GM18508 (cell line): ENCODE results near the gene UNC119B.

Experiments used
- ATAC-seq: cut with Tn5 transposase; IDR thresholded peaks from one replicate; pipeline ENCODE4 v1.9.1; 2021; ENCODE audit warnings: moderate number of reproducible peaks; ENCODE audit not compliant: insufficient read depth, unreplicated experiment

UNC119B gene

DNA sequence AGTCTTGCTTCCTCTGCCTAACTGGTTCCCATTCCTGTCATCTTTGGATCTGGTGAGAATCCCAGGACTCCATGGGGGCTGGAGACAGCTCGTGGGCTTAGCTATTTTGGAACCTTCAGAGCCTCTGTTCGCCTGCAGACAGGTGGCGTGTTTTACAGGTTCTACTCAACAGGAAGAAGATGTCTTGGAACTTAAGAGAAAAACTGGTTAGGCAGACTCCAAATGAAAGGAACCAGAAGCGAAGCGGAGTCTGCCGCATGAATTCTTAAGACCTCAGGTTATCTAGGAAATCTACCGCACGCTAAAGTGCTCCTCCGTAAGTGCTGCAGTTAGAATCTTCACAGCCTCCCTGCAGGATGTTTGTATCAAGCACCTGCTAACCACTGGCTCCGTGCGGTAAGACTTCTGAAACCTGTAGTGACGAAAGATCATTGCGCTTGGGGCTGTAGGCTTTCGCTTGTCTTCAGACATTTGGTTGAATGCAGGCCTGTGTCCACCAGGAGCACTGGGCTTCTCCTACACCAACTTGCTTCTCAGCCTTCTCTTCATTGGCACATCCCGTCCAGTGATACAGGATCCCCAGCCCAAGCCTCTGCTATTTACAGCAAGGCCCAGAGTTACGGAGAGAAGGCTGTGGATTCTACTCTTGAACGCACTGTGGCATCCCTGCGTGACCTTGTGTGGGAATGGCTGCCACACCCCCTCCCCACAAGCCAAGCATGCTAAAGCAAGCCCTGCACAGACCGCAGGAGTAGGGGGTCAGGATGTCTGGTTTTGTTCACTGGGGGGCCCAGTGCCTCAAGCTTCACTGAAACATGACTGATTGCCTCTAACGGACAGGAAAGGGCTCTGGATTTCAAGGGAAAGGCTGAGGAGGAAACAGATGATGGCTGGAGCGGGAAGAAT, 50.3 kb downstream of the UNC119B start:
- ATAC-seq, result no peak

DNA sequence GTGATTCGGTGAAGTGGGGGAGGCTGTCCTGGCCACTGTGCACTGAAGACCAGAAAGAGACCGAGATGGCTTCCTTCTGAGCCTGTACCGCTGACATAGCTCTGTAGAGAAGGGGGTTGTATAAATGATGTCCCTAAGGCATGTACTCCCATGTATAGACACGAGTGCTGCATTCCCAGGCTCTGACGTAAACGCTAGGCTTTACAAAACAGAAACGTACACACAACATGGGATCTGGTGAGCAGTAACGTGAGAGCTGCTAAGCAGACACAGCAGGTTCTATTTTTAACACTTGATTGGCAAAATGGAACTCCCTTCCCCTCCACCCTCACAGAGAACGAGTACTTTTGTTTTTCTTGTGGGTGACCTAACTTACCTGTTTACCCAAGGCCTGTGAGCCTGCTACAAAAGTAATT, 51.3 kb downstream of the UNC119B start:
- no peak for ATAC-seq

DNA sequence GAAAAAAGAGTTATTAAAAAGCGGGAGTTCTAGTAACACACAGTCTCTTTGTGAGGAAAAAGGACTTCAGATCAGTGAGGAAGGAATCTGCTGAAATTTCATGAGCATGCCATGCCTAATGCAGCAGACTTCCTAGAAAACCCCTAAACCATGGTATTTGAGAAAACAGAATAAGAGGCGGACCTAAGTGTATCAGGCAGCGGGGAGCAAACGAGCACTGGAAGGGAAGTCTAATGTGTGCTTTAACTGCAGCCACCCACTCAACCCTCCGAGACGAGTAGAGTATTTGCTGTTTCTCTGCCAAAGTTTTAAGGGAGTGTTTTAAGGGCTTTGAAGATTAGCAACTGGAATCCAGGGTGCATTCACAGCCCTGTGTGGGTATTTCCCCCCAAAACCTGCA, 51.8 kb downstream of the UNC119B start:
- no peak for ATAC-seq

DNA sequence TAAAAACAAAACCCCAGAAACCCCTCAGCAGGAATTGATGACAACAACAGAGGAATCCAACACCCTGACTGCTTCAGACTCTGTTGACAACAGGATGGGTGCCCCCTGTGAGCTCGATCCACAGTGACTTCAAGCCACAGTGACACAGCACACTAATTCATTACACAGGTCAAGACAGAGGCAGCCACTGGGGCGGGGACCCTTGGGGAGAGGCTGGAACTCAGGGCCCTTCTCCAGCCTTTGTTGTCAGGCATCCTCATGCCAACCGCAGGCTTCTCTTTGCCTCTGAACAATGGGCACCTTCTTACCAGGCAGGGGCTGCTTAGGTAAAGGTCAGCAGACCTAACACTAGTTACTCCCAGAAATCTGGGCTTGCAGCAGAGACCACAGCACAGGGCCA, 53.0 kb downstream of the UNC119B start:
- no peak for ATAC-seq

DNA sequence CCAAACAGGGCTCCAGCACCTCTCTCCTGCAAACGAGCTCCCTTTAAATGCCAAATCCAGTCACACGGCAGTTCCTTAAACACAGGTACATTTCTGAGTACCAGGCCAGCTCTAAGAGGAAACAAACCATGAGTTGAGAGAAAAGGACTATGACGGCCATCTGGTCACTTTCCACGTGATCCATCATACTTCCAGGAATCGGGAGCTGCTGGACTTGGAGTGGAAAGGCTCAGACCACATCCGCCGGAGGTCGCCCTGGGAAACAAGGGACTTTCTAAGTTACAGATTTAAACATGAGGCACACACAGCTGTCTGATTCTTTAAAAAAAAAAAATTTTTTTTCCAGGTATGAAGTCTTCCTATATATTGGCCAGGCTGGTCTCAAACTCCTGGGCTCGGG, 54.6 kb downstream of the UNC119B start:
- ATAC-seq, result no peak

DNA sequence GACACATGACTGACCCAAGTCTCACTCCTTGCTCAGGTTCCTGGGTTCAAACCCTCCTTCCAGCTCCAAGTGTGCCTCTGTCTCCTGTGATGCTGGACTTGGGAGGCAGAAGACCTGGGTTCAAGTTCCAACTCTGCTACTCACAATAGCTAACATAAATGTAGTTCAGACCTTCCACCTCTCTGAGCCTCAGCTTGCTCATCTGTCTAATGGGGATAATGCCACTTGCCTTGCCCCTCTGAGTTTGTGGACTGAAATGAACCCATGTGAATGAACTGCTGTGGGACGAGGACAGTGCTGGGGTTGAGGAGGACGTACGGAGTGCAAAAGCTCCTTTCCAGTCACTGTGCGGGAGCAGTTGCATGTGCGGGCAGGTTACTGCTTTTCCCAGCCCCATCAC, 56.3 kb downstream of the UNC119B start:
- ATAC-seq, result no peak

DNA sequence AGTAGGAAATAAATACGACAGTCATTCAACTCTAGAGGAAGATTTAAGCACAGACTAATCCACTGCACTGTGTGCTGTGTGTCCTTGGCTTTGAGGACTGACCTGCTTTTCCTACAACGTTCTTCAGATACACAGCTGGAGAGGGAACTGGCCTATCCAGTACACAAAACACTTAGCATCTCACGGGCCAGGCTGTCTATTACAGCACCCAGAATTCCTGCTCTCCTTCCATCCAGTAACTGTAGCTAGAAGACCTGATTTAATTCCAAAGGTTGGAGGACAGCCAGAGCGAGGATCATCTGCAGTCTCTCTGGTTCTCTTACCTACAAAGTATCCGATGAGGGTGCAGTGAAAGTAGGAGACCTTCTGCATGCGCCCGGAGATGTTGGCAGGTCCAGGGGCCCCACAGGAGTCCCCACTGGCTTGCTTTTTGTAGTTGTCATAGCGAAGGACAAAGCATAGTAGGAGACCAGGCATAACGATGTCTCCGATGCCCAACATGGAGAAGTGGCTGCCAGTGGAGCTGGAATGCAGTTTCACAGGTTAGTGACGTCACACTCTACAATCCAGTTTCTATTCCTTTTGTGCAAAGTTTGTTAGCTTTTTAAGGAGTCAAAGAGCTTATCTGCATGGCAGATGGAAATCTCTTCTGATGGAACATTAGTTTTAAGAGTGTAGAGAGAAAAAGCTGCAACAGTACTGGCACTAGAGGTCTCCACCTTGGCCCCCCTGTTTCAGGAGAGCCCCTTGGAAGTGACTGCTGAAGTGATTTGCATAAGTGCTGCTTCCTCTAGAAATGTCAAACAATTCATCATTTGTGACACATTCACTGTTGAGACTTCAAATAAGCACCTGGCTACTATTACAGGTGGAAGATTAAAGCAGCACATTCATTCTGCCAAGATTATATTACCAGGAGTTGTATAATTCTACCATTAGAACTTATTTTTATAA, 57.1 kb downstream of the UNC119B start:
- ATAC-seq, result no peak

DNA sequence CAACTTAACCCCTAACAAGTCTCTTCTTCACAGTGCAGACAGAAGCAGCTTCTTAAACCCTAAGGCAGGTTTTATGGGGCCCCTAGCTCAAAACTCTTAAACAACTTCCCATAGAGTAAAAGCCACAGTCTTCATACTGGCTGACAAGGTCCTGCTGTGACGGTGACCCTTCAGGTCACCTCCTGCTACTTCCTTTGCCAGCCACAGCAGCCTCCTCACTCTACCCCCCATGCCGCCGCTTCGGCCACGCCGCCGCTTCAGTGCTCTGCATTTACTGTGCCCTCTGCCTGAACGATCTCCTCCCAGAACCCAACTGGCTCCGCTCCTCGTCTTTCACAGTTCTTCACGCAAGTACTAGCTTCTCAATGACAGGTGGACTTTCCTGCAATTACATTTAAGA, 60.8 kb downstream of the UNC119B start:
- no peak for ATAC-seq
